Measurements from ENCODE around the gene GCKR. TPM values are rescaled to one million over a fixed set of nuclear protein-coding genes. Genes with fewer than 3 reads are reported as not detected.
"Not testable (repeated sequence)": the region's sequence is repeated elsewhere in the genome, so short reads cannot be mapped to it uniquely, and the experiment has no call there.

Gene GCKR
- total and polyA plus RNA-seq, 4 donors: 0.28 to 0.95 (median 0.52) TPM

GRCh38 chr2:27551514-27551913 is 54.9 kb downstream of the GCKR start:
- H3K27ac ChIP-seq (ENCODE audit: low read depth in 1 of 2, low read length in 1 of 2): no peak overlapping the region
- H3K27me3 ChIP-seq (ENCODE audit: control insufficient read depth in 3 of 3, insufficient read depth in 3 of 3, low read length in 2 of 3): peaks cover 0 to 3% (median 0%) of the 10 kb centered on the region in 3 donors
- DNase-seq: no peak
- no peaks in the 10 kb centered on the region for H3K36me3 ChIP-seq (ENCODE audit: control insufficient read depth in 4 of 4, insufficient read depth in 4 of 4, low read length in 4 of 4)
- H3K9ac ChIP-seq (ENCODE audit: insufficient read depth in 1 of 2, low read length in 2 of 2): no peak overlapping the region
- WGBS, 2 donors: 100% methylated on average over 1 of the region's 1 CpG
- H3K4me3 ChIP-seq: no peak overlapping the region
- no peaks in the 10 kb centered on the region for H3K9me3 ChIP-seq (ENCODE audit: control insufficient read depth in 4 of 4, insufficient read depth in 3 of 4, low read length in 3 of 4)
- no peak for ATAC-seq (ENCODE audit: insufficient read depth, low FRiP score)
- no peaks in the 10 kb centered on the region for H3K4me1 ChIP-seq (ENCODE audit: control insufficient read depth in 5 of 5, insufficient read depth in 5 of 5, low read length in 5 of 5)
- TF ChIP-seq, protein P1, sequence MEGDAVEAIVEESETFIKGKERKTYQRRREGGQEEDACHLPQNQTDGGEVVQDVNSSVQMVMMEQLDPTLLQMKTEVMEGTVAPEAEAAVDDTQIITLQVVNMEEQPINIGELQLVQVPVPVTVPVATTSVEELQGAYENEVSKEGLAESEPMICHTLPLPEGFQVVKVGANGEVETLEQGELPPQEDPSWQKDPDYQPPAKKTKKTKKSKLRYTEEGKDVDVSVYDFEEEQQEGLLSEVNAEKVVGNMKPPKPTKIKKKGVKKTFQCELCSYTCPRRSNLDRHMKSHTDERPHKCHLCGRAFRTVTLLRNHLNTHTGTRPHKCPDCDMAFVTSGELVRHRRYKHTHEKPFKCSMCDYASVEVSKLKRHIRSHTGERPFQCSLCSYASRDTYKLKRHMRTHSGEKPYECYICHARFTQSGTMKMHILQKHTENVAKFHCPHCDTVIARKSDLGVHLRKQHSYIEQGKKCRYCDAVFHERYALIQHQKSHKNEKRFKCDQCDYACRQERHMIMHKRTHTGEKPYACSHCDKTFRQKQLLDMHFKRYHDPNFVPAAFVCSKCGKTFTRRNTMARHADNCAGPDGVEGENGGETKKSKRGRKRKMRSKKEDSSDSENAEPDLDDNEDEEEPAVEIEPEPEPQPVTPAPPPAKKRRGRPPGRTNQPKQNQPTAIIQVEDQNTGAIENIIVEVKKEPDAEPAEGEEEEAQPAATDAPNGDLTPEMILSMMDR (IDR thresholded peaks at IDR 0.05; ENCODE audit: control extremely low read depth, extremely low read depth): no peak

DNA sequence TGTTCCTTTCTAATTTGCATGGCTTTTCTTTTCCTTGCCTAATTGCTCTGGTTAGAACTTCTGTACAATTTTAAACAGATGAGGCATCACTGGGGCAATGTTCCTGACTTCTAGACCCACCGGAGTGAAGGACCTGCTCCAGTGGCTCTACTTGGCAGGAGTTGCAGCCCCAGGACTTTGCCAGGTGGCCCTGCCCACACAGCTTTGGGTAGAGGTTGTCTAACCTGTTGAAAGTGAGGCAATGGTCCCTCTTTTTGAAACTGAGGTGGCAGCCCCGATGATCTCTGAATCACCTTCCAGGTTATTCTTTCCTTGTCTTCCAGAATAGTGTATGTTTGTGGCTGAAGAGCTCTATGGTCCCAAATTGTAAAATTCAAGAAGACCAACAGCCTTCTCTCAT is 56.3 kb downstream of the GCKR start:
- Histone ChIP-seq H3K9ac (ENCODE audit: insufficient read depth in 1 of 2, low read length in 2 of 2) (no peak overlapping the region), H3K36me3 (ENCODE audit: control insufficient read depth in 4 of 4, insufficient read depth in 4 of 4, low read length in 4 of 4) (no peaks in the 10 kb centered on the region), H3K4me3 (no peak overlapping the region), H3K4me1 (ENCODE audit: control insufficient read depth in 5 of 5, insufficient read depth in 5 of 5, low read length in 5 of 5) (no peaks in the 10 kb centered on the region), H3K27me3 (ENCODE audit: control insufficient read depth in 3 of 3, insufficient read depth in 3 of 3, low read length in 2 of 3) (peaks cover 0 to 3% (median 0%) of the 10 kb centered on the region in 3 donors), H3K9me3 (ENCODE audit: control insufficient read depth in 4 of 4, insufficient read depth in 3 of 4, low read length in 3 of 4) (no peaks in the 10 kb centered on the region), H3K27ac (ENCODE audit: low read depth in 1 of 2, low read length in 1 of 2) (no peak overlapping the region)
- 69 to 82% methylated on average over 2 of the region's 2 CpGs for WGBS, 2 donors
- no peak for DNase-seq
- ATAC-seq (ENCODE audit: insufficient read depth, low FRiP score): no peak
- TF ChIP-seq, protein P1 (IDR thresholded peaks at IDR 0.05; ENCODE audit: control extremely low read depth, extremely low read depth): no peak

- not testable (repeated sequence) for H3K27me3 ChIP-seq (ENCODE audit: control insufficient read depth in 3 of 3, insufficient read depth in 3 of 3, low read length in 2 of 3); DNase-seq; H3K9ac ChIP-seq (ENCODE audit: insufficient read depth in 1 of 2, low read length in 2 of 2); H3K9me3 ChIP-seq (ENCODE audit: control insufficient read depth in 4 of 4, insufficient read depth in 3 of 4, low read length in 3 of 4); H3K27ac ChIP-seq (ENCODE audit: low read depth in 1 of 2, low read length in 1 of 2); H3K36me3 ChIP-seq (ENCODE audit: control insufficient read depth in 4 of 4, insufficient read depth in 4 of 4, low read length in 4 of 4); ATAC-seq (ENCODE audit: insufficient read depth, low FRiP score); H3K4me1 ChIP-seq (ENCODE audit: control insufficient read depth in 5 of 5, insufficient read depth in 5 of 5, low read length in 5 of 5); H3K4me3 ChIP-seq
- 81 to 83% methylated on average over 3 of the region's 3 CpGs for WGBS, 2 donors
These were observed 57.8 kb downstream of the GCKR start for GRCh38 chr2:27554451-27554850.

GRCh38 chr2:27559228-27559627 is 62.6 kb downstream of the GCKR start:
- no peak overlapping the region for H3K27ac ChIP-seq (ENCODE audit: low read depth in 1 of 2, low read length in 1 of 2)
- H3K27me3 ChIP-seq (ENCODE audit: control insufficient read depth in 3 of 3, insufficient read depth in 3 of 3, low read length in 2 of 3): no peaks in the 10 kb centered on the region
- 86 to 93% methylated on average over 2 of the region's 2 CpGs for WGBS, 2 donors
- H3K4me3 ChIP-seq: no peak overlapping the region
- H3K36me3 ChIP-seq (ENCODE audit: control insufficient read depth in 4 of 4, insufficient read depth in 4 of 4, low read length in 4 of 4): no peaks in the 10 kb centered on the region
- H3K4me1 ChIP-seq (ENCODE audit: control insufficient read depth in 5 of 5, insufficient read depth in 5 of 5, low read length in 5 of 5): no peaks in the 10 kb centered on the region
- no peak for DNase-seq
- H3K9me3 ChIP-seq (ENCODE audit: control insufficient read depth in 4 of 4, insufficient read depth in 3 of 4, low read length in 3 of 4): no peaks in the 10 kb centered on the region
- no peak for ATAC-seq (ENCODE audit: insufficient read depth, low FRiP score)
- no peak overlapping the region for H3K9ac ChIP-seq (ENCODE audit: insufficient read depth in 1 of 2, low read length in 2 of 2)
- TF ChIP-seq, protein P1 (IDR thresholded peaks at IDR 0.05; ENCODE audit: control extremely low read depth, extremely low read depth): no peak
